A549 (cell line): ENCODE data around the gene SF3B5. TPM values are rescaled to one million over a fixed set of nuclear protein-coding genes. Genes with fewer than 3 reads are reported as not detected.
A peak's percentile ranks its signal among the peaks of the same experiment; 100 is the strongest.

Experiments used
- ATAC-seq, 2 experiments: fragments of 200-7000 bp in 1 of 2; fragments of >200 bp in 1 of 2; cut with Nextera tagmentation in 1 of 2; cut with Tn5 transposase in 1 of 2; 3 replicates each; pipeline versions ENCODE4 v1.8.0 to v1.9.1; 2018 to 2020; ENCODE audit warnings: mild to moderate bottlenecking in 1 of 2, moderate library complexity in 1 of 2
- CTCF ChIA-PET: fragments of 300-600 bp; sonication (Branson Sonifier 250); formaldehyde crosslinking; extraction: SDS; loops from one replicate; lab custom pipeline; 2021; ENCODE audit warnings: antibody characterized with exemption, inconsistent platforms; lab: Yijun Ruan, JAX
- POLR2A ChIA-PET: fragments of 350-600 bp; formaldehyde crosslinking; extraction: SDS; loops from one replicate; lab custom pipeline; 2021; ENCODE audit warnings: antibody characterized with exemption, inconsistent platforms; lab: Yijun Ruan, JAX
- DNase-seq, 2 experiments: peaks; one replicate each; pipeline versions ENCODE4 v3.0.0 to v3.0.0-alpha.2; 2011 to 2016; ENCODE audit warnings: low read depth in 1 of 2, low spot score in 1 of 2
- FAIRE-seq: peaks from 2 replicates; lab custom pipeline; 2011; peaks lifted over from hg19 to GRCh38; lab: Jason Lieb, UNC
- H3K27ac ChIP-seq, 2 experiments: fragments of >200 bp; sonication (Bioruptor Twin); formaldehyde crosslinking; 3 replicates each; pipeline ENCODE4 v1.5.1; 2016 to 2017
- H3K4me1 ChIP-seq: fragments of >200 bp; sonication (Bioruptor Twin); formaldehyde crosslinking; 3 replicates; pipeline ENCODE4 v1.6.1; 2016
- H3K4me2 ChIP-seq: fragments of >200 bp; sonication (Bioruptor Twin); formaldehyde crosslinking; 3 replicates; pipeline ENCODE4 v1.6.1; 2016
- H3K4me3 ChIP-seq: fragments of >200 bp; sonication (Bioruptor Twin); formaldehyde crosslinking; 3 replicates; pipeline ENCODE4 v1.5.1; 2016
- H3K9me3 ChIP-seq: fragments of >200 bp; sonication (Bioruptor Twin); formaldehyde crosslinking; 3 replicates; pipeline ENCODE4 v1.6.1; 2016
- BCL3 ChIP-seq: fragments of >200 bp; sonication (Bioruptor Twin); formaldehyde crosslinking; IDR thresholded peaks from 3 replicates; pipeline ENCODE4 v1.6.1; 2016
- EHF ChIP-seq: fragments of 250-450 bp; sonication (Bioruptor Pico); IDR thresholded peaks from 2 replicates; pipeline ENCODE4 v1.5.0; 2020; ENCODE audit warnings: mild to moderate bottlenecking
- FOSL2 ChIP-seq, 2 experiments: fragments of 450-650 bp in 1 of 2; fragments of >200 bp in 1 of 2; sonication (Bioruptor Twin) in 1 of 2; formaldehyde crosslinking; IDR thresholded peaks; 2 replicates each; pipeline versions ENCODE4 v1.5.0 to v1.6.1; 2016 to 2020; ENCODE audit warnings: mild to moderate bottlenecking in 1 of 2, moderate library complexity in 1 of 2
- HOXB13 ChIP-seq: fragments of 250-450 bp; sonication (Bioruptor Pico); IDR thresholded peaks from 2 replicates; pipeline ENCODE4 v1.5.0; 2020; ENCODE audit warnings: low read depth, mild to moderate bottlenecking, moderate library complexity
- JUNB ChIP-seq: fragments of >200 bp; sonication (Bioruptor Twin); formaldehyde crosslinking; IDR thresholded peaks from 2 replicates; pipeline ENCODE4 v1.6.1; 2016
- MAFK ChIP-seq: fragments of 450-650 bp; IDR thresholded peaks from 2 replicates; pipeline ENCODE4 v1.6.1; 2014; ENCODE audit not compliant: partially characterized antibody
- MYC ChIP-seq: IDR thresholded peaks from 2 replicates; pipeline ENCODE4 v1.6.1; 2012; ENCODE audit warnings: mild to moderate bottlenecking, inconsistent platforms, low read length, improper control_type of control experiment, borderline replicate concordance
- NFE2L2 ChIP-seq: fragments of 150-350 bp; conservative IDR thresholded peaks from 2 replicates; pipeline ENCODE4 v1.6.1; 2014; ENCODE audit warnings: low read length
- NR3C1 ChIP-seq: fragments of >200 bp; sonication (Bioruptor Twin); formaldehyde crosslinking; IDR thresholded peaks from 3 replicates; pipeline ENCODE4 v1.6.1; 2017
- PHF8 ChIP-seq: fragments of 200-600 bp; sonication (generic); IDR thresholded peaks from 2 replicates; pipeline ENCODE4 v1.6.1; 2016; ENCODE audit warnings: low read depth, mild to moderate bottlenecking, antibody characterized with exemption, moderate library complexity, borderline replicate concordance
- POLR2A ChIP-seq: IDR thresholded peaks from 2 replicates; pipeline ENCODE4 v1.6.1; 2012; ENCODE audit warnings: mild to moderate bottlenecking, low read length
- RARB ChIP-seq: fragments of 250-450 bp; sonication (Bioruptor Pico); IDR thresholded peaks from 2 replicates; pipeline ENCODE4 v1.8.0; 2021; ENCODE audit warnings: mild to moderate bottlenecking, moderate library complexity
- RCOR1 ChIP-seq: fragments of 150-350 bp; IDR thresholded peaks from 2 replicates; pipeline ENCODE4 v1.6.1; 2014; ENCODE audit warnings: antibody characterized with exemption, low read length, low read depth
- ZNF302 ChIP-seq: fragments of 250-450 bp; sonication (Bioruptor Pico); IDR thresholded peaks from 2 replicates; pipeline ENCODE4 v1.9.0; 2021; ENCODE audit warnings: inconsistent platforms, mild to moderate bottlenecking, moderate library complexity
- WGBS: methylation state at CpG from one replicate; pipeline ENCODE4 v1.1.6; 2017; ENCODE audit errors: missing lambda C conversion rate; 5-methylcytosine and 5-hydroxymethylcytosine counted together
- polyA plus RNA-seq, 4 experiments: library from polyadenylated mRNA; depleted of rRNA in 3 of 4; stranded (reverse); fragments of >200 nt; fragmentation: RNase III in 1 of 4; extraction: RNeasy Plus Mini Kit Qiagen cat#74134 plus additional on column Dnase treatment in 1 of 4; gene quantifications; 2 replicates in 3 of 4; 3 replicates in 1 of 4; pipeline ENCODE4 v1.2.3, GENCODE V29; 2011 to 2017
- TF ChIP-seq, protein P1 (sequence below): IDR thresholded peaks from 2 replicates; pipeline ENCODE4 v1.6.1; 2012
- TF ChIP-seq, protein P2 (sequence below): fragments of 250-450 bp; sonication (Bioruptor Pico); IDR thresholded peaks from 2 replicates; pipeline ENCODE4 v1.5.0; 2021; ENCODE audit warnings: mild to moderate bottlenecking, moderate library complexity, borderline replicate concordance
- TF ChIP-seq, protein P3 (sequence below): fragments of >200 bp; sonication (Bioruptor Twin); formaldehyde crosslinking; IDR thresholded peaks from 2 replicates; pipeline ENCODE4 v1.6.1; 2016
- TF ChIP-seq, protein P4 (sequence below): IDR thresholded peaks from 2 replicates; pipeline ENCODE4 v1.6.1; 2012
- TF ChIP-seq, protein P5 (sequence below): fragments of 150-350 bp; IDR thresholded peaks from 2 replicates; pipeline ENCODE4 v1.6.1; 2014; ENCODE audit warnings: low read depth, mild to moderate bottlenecking, low read length
- TF ChIP-seq, protein P6 (sequence below): fragments of 450-650 bp; IDR thresholded peaks from 2 replicates; pipeline ENCODE4 v1.6.1; 2014; ENCODE audit warnings: antibody characterized with exemption

SF3B5 gene
- polyA plus RNA-seq, 2 of the 4 experiments (the other 2 are of a cell fraction), result 159 to 164 TPM

DNA sequence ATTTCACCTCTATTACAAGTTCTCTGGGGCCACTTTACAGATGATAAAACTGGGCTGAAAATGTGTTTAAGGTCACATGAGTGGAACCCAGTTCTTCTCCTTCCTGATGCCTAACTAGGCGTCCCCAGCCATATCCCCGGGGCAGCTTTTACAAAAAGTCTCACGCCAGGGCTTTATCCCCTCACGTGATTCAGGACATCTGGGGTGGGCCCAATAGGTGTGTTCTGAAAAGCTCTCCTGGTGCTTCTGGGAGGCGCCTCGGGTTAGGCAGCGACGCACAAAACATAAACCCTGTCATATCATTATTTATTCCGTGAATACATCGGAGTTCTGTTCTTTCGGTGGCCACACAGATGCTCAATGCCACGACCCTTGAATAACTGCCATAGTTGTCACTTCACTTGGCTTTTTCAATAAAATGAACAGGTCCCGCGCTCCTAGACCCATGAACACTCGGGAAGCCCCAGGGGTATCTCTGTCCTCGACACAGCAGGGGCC is 32.1 kb downstream of the SF3B5 start:
- ChIA-PET POLR2A (no interaction called here), CTCF (interaction anchor here (1.2 kb wide), 1 partner anchor 8 kb away, joined by 6 read pairs; no protein-coding TSS in a partner anchor)
- Histone ChIP-seq H3K4me3 (peak overlapping the region; percentile 63), H3K27ac (peak overlapping the region in 1 of 2 experiments; percentile 82; a peak in 4 of 6 replicates), H3K4me1 (peaks cover 3% of the 10 kb centered on the region; the same call in 1 of the 3 replicates), H3K4me2 (peak overlapping the region; percentile 90), H3K9me3 (no peaks in the 10 kb centered on the region)
- peak; percentile 10 to 17; a peak in 4 of 6 replicates for ATAC-seq
- no peak for FAIRE-seq
- no peak for DNase-seq
- WGBS, result 39% methylated on average over 4 of the region's 16 CpGs
- TF ChIP-seq, protein P1, sequence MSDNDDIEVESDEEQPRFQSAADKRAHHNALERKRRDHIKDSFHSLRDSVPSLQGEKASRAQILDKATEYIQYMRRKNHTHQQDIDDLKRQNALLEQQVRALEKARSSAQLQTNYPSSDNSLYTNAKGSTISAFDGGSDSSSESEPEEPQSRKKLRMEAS, result 0 out of 2 replicates have a peak, but pooled peaks have one; percentile 2
- TF ChIP-seq, protein P2, sequence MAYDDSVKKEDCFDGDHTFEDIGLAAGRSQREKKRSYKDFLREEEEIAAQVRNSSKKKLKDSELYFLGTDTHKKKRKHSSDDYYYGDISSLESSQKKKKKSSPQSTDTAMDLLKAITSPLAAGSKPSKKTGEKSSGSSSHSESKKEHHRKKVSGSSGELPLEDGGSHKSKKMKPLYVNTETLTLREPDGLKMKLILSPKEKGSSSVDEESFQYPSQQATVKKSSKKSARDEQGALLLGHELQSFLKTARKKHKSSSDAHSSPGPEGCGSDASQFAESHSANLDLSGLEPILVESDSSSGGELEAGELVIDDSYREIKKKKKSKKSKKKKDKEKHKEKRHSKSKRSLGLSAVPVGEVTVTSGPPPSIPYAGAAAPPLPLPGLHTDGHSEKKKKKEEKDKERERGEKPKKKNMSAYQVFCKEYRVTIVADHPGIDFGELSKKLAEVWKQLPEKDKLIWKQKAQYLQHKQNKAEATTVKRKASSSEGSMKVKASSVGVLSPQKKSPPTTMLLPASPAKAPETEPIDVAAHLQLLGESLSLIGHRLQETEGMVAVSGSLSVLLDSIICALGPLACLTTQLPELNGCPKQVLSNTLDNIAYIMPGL (CRISPR knock-in tag), result no peak

DNA sequence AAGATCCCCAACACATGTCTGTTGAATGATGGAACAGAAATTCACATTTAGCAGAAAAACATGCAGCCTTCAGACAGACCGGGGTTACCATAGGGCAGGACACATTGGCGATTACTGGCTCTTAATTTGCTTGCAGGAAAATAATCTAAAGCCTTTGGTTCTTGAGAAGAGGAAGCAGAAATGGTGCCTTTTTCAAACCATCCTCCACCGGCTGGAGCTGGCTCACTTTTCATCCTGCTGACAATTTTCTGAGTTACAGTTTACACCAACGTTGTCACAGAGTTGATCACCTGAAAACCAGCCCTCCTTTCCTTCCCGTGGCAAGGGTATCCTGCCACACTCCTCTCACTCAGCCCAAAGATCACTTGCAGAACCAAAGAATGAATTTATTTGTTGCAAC is 32.6 kb downstream of the SF3B5 start:
- FAIRE-seq (no peak), DNase-seq (no peak)
- Histone ChIP-seq H3K4me2 (peak overlapping the region; percentile 90), H3K4me1 (peaks cover 3% of the 10 kb centered on the region; the same call in 1 of the 3 replicates)
- ChIA-PET CTCF (no interaction called here), POLR2A (no interaction called here)
- TF ChIP-seq FOSL2 (IDR thresholded peaks at IDR 0.05) (no peak), FOSL2 (CRISPR knock-in tag; IDR thresholded peaks at IDR 0.05) (no peak), MYC (no peak), RARB (CRISPR knock-in tag) (no peak), POLR2A (no peak), PHF8 (no peak), MAFK (no peak), HOXB13 (no peak), BCL3 (no peak), NR3C1 (no peak), NFE2L2 (no peak), ZNF302 (CRISPR knock-in tag) (no peak), RCOR1 (no peak), EHF (CRISPR knock-in tag) (no peak), JUNB (no peak)
- TF ChIP-seq, protein P1, result no peak
- TF ChIP-seq, protein P3, sequence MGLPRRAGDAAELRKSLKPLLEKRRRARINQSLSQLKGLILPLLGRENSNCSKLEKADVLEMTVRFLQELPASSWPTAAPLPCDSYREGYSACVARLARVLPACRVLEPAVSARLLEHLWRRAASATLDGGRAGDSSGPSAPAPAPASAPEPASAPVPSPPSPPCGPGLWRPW, result no peak
- TF ChIP-seq, protein P4, sequence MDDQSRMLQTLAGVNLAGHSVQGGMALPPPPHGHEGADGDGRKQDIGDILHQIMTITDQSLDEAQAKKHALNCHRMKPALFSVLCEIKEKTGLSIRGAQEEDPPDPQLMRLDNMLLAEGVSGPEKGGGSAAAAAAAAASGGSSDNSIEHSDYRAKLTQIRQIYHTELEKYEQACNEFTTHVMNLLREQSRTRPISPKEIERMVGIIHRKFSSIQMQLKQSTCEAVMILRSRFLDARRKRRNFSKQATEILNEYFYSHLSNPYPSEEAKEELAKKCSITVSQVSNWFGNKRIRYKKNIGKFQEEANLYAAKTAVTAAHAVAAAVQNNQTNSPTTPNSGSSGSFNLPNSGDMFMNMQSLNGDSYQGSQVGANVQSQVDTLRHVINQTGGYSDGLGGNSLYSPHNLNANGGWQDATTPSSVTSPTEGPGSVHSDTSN, result no peak
- TF ChIP-seq, protein P5, sequence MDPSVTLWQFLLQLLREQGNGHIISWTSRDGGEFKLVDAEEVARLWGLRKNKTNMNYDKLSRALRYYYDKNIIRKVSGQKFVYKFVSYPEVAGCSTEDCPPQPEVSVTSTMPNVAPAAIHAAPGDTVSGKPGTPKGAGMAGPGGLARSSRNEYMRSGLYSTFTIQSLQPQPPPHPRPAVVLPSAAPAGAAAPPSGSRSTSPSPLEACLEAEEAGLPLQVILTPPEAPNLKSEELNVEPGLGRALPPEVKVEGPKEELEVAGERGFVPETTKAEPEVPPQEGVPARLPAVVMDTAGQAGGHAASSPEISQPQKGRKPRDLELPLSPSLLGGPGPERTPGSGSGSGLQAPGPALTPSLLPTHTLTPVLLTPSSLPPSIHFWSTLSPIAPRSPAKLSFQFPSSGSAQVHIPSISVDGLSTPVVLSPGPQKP, result no peak
- TF ChIP-seq, protein P6, sequence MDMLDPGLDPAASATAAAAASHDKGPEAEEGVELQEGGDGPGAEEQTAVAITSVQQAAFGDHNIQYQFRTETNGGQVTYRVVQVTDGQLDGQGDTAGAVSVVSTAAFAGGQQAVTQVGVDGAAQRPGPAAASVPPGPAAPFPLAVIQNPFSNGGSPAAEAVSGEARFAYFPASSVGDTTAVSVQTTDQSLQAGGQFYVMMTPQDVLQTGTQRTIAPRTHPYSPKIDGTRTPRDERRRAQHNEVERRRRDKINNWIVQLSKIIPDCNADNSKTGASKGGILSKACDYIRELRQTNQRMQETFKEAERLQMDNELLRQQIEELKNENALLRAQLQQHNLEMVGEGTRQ, result no peak
- TF ChIP-seq, all 56 proteins: peak for 0
- no peak overlapping the region for H3K27ac ChIP-seq
- ATAC-seq, result no peak
- no peak overlapping the region; the same call in 2 of the 3 replicates for H3K4me3 ChIP-seq
- WGBS, result 20% methylated on average over 5 of the region's 5 CpGs
- no peaks in the 10 kb centered on the region for H3K9me3 ChIP-seq
